ACC112 (cell line): ENCODE results near the gene ZDHHC16.

Experiments
- H2AFZ ChIP-seq: fragments of 200-600 bp; sonication (generic); one replicate; pipeline ENCODE4 v1.6.0; 2017; ENCODE audit warnings: antibody characterized with exemption, low read length; ENCODE audit not compliant: unreplicated experiment
- H3K27ac ChIP-seq: fragments of 200-600 bp; sonication (generic); 2 replicates; pipeline ENCODE4 v1.5.1; 2014; ENCODE audit warnings: low read depth, mild to moderate bottlenecking, antibody characterized with exemption, low read length, moderate library complexity
- H3K27me3 ChIP-seq: fragments of 200-600 bp; sonication (generic); 2 replicates; pipeline ENCODE4 v1.6.1; 2014; ENCODE audit warnings: mild to moderate bottlenecking, antibody characterized with exemption, low read length, moderate library complexity, mixed read lengths; ENCODE audit not compliant: insufficient read depth
- H3K36me3 ChIP-seq: fragments of 200-600 bp; sonication (generic); 2 replicates; pipeline ENCODE4 v1.6.1; 2016; ENCODE audit warnings: mild to moderate bottlenecking, antibody characterized with exemption, low read length, moderate library complexity, mixed read lengths; ENCODE audit not compliant: insufficient read depth
- H3K4me1 ChIP-seq: fragments of 200-600 bp; sonication (generic); one replicate; pipeline ENCODE4 v1.6.1; 2016; ENCODE audit warnings: low read length, mixed read lengths; ENCODE audit not compliant: insufficient read depth, unreplicated experiment, control insufficient read depth
- H3K4me3 ChIP-seq: fragments of 200-600 bp; sonication (generic); 2 replicates; pipeline ENCODE4 v1.5.1; 2014; ENCODE audit warnings: mild to moderate bottlenecking, low read depth, low read length
- H3K79me2 ChIP-seq: fragments of 200-600 bp; sonication (generic); one replicate; pipeline ENCODE4 v1.6.0; 2016; ENCODE audit warnings: low read length; ENCODE audit not compliant: control insufficient read depth, unreplicated experiment, insufficient read depth

ZDHHC16 gene

DNA sequence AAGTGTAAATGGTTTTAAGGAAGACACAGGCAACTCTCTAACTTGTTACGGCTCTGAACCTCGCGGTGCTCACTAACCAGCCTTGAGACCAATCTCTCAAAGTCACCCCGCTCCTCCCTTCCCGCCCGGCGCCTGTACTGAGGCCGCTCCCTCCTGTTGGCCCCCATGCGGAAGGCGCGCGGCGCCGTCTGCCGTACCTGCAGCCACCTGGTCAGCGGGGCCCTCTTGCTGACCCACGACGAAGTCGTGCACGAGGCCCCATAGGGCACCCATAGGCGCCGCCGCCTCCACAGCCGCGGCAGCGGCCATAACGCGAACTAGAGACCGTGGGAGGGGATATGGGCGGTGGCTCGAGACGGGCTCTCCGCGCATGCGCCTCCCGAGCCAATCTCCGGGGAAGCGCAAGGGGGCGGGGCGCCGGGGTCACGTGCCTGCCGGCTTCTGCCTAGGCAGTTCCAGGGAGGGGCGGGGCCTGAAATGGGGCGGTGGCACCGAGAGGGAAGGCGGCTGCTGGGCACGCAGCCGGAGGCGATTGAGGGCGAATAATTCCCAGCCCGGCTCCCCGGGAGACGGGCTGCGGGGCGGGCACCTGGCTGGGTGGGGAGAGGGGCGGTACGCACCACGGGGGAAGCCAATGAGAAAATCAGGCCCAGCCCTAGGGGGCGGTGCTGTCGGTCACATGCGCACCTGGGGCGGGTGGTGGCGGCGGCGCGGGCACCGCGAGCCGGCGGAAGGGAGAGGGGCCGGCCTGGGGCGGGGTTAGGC lies 52.3 kb downstream of the ZDHHC16 start, which contains the start of gene MMS19:
TSS of gene MMS19 (minus strand) at position 347 of the 765 bp plus-strand sequence. CDS start at position 309, 38 bp downstream.
- peaks cover 80% of the 10 kb centered on the region for H3K79me2 ChIP-seq
- H2AFZ ChIP-seq, result peak within 1 kb of the TSS; percentile 99
- H3K27ac ChIP-seq, result peak within 1 kb of the TSS; percentile 93

GRCh38 chr10:97498841-97499560 lies 53.0 kb downstream of the ZDHHC16 start, which contains the start of gene UBTD1:
Gene UBTD1 (plus strand): TSS chr10:97498924. CDS start chr10:97499204, 280 bp downstream.
- Histone ChIP-seq H3K79me2 (peaks cover 80% of the 10 kb centered on the region), H3K4me3 (peak within 1 kb of the TSS; percentile 100), H2AFZ (peak within 1 kb of the TSS; percentile 99)

More for the DNA sequence above, 52.3 kb downstream of the ZDHHC16 start, which contains the start of gene MMS19:
- Histone ChIP-seq H3K36me3 (no peaks in the 10 kb centered on the region), H3K4me1 (peaks cover 30% of the 10 kb centered on the region), H3K27me3 (no peaks in the 10 kb centered on the region), H3K4me3 (peak within 1 kb of the TSS; percentile 100)

DNA sequence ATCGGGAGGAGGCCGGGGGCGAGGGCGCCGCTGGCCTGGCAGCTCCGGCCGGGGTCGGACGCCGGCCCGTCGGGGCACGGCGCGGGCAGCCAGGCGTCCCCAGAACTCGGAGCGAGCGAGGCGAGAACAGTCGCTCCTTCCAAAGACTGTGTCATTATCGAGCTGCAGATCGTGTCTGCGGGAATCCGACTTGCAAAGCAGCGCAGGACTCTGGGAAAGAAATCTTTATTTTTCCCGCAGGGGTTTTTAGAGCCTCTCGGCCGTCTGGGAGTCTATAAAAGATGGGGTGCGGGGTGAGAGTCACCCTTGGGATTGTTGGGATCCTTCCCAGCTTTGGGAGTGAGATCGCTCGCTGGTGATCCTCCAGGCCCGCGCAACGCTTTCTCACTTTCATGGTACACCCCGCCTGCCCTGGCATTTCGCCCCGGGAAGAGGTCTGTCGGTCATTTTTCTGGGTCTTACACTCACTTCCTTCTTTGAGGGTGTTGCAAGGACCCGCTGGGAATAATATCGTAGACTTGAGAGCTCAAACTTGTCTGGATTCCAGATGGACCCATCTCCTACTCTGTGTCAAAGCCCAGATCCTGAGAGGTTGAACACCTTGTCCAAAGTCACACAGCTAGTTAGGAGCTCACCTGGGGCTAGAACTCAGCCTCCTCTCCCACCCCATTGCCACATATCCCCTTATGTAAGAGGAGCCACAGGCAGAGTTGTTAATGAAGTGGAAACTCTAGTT lies 53.8 kb downstream of the ZDHHC16 start:
- H3K79me2 ChIP-seq, result peaks cover 80% of the 10 kb centered on the region
- no peaks in the 10 kb centered on the region for H3K27me3 ChIP-seq
- H3K27ac ChIP-seq, result peak overlapping the region; percentile 3; the same call in 1 of the 2 replicates
- H3K4me3 ChIP-seq, result peak overlapping the region; percentile 100
- peak overlapping the region; percentile 44 for H2AFZ ChIP-seq
- peaks cover 23% of the 10 kb centered on the region for H3K4me1 ChIP-seq
- H3K36me3 ChIP-seq, result no peaks in the 10 kb centered on the region

More at GRCh38 chr10:97498841-97499560, 53.0 kb downstream of the ZDHHC16 start, which contains the start of gene UBTD1:
- H3K36me3 ChIP-seq, result no peaks in the 10 kb centered on the region
- H3K27ac ChIP-seq, result peak within 1 kb of the TSS; percentile 93
- peaks cover 30% of the 10 kb centered on the region for H3K4me1 ChIP-seq
- no peaks in the 10 kb centered on the region for H3K27me3 ChIP-seq

GRCh38 chr10:97500297-97500575 lies 54.3 kb downstream of the ZDHHC16 start:
- Histone ChIP-seq H3K27me3 (no peaks in the 10 kb centered on the region), H2AFZ (no peak overlapping the region), H3K4me3 (peak overlapping the region; percentile 100), H3K36me3 (no peaks in the 10 kb centered on the region), H3K79me2 (peaks cover 77% of the 10 kb centered on the region), H3K4me1 (peaks cover 18% of the 10 kb centered on the region), H3K27ac (peak overlapping the region; percentile 3; the same call in 1 of the 2 replicates)

- no peaks in the 10 kb centered on the region for H3K36me3 ChIP-seq
- no peaks in the 10 kb centered on the region for H3K27me3 ChIP-seq
- peaks cover 10% of the 10 kb centered on the region for H3K4me1 ChIP-seq
- no peak overlapping the region for H2AFZ ChIP-seq
- H3K79me2 ChIP-seq, result peaks cover 72% of the 10 kb centered on the region
- H3K4me3 ChIP-seq, result no peak overlapping the region
- no peak overlapping the region for H3K27ac ChIP-seq
Observed at GRCh38 chr10:97502916-97503315, 56.9 kb downstream of the ZDHHC16 start.

GRCh38 chr10:97503406-97503805 lies 57.4 kb downstream of the ZDHHC16 start:
- Histone ChIP-seq H3K4me3 (no peak overlapping the region), H3K27me3 (no peaks in the 10 kb centered on the region), H3K4me1 (peaks cover 12% of the 10 kb centered on the region), H3K79me2 (peaks cover 74% of the 10 kb centered on the region), H2AFZ (no peak overlapping the region), H3K36me3 (no peaks in the 10 kb centered on the region), H3K27ac (no peak overlapping the region)

GRCh38 chr10:97505152-97505551 lies 59.2 kb downstream of the ZDHHC16 start:
- peaks cover 79% of the 10 kb centered on the region for H3K79me2 ChIP-seq
- no peak overlapping the region for H3K27ac ChIP-seq

DNA sequence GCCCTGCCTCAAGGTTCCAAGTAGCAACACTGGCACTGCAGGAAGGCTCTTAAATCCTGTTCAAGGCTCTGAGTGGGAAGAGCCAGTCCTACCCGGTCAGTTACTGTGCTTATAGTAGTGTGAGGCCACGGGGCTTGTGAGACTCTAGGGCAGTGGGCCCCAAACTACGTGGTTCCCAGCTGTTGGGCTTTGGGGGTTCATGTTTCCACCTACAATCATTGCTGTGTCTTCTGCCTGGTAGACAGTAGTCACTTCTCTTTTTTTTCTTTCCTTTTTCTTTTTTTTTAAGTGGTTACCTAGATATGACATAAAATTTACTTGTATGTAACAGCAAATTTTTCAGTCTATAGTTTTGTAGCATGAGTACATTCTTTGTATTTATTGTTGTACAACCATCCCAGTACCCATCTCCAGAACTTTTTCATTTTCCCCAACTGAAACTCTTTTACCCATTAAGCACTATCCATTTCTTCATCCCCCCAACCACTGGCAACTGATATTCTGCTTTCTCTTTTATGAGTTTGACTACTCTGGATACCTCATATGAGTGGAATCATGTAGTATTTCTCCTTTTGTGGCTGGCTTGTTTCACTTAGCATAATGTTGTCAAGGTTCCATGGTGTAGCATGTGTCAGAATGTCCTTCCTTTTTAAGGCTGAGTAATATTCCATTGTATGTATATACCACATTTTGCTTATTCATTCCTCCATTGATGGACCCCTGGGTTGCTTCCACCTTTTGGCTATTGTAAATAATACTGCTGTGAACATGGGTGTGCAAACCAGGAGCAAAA lies 60.4 kb downstream of the ZDHHC16 start:
- Histone ChIP-seq H3K79me2 (peaks cover 79% of the 10 kb centered on the region), H3K4me3 (no peak overlapping the region), H2AFZ (no peak overlapping the region), H3K36me3 (no peaks in the 10 kb centered on the region), H3K27me3 (no peaks in the 10 kb centered on the region), H3K4me1 (peaks cover 4% of the 10 kb centered on the region), H3K27ac (no peak overlapping the region)

More at GRCh38 chr10:97505152-97505551, 59.2 kb downstream of the ZDHHC16 start:
- peaks cover 10% of the 10 kb centered on the region for H3K4me1 ChIP-seq
- H3K4me3 ChIP-seq, result no peak overlapping the region
- H3K27me3 ChIP-seq, result no peaks in the 10 kb centered on the region
- no peak overlapping the region for H2AFZ ChIP-seq
- H3K36me3 ChIP-seq, result no peaks in the 10 kb centered on the region
